GM19455 (cell line): Measurements from ENCODE around the gene GBA2.

Experiments
- ATAC-seq: cut with Tn5 transposase; IDR thresholded peaks from one replicate; pipeline ENCODE4 v1.9.1; 2021; ENCODE audit not compliant: unreplicated experiment

GBA2 gene

GRCh38 chr9:35696520-35697215 is 52.4 kb downstream of the GBA2 start:
- no peak for ATAC-seq

GRCh38 chr9:35695943-35696401 is 53.1 kb downstream of the GBA2 start:
- ATAC-seq, result no peak

GRCh38 chr9:35691757-35692301 is 57.2 kb downstream of the GBA2 start:
- ATAC-seq, result no peak

- no peak for ATAC-seq
Observed at GRCh38 chr9:35691334-35691650, 57.7 kb downstream of the GBA2 start.

- no peak for ATAC-seq
Observed at GRCh38 chr9:35690614-35691333, 58.3 kb downstream of the GBA2 start.

- ATAC-seq, result no peak
Observed at GRCh38 chr9:35690294-35690613, 58.8 kb downstream of the GBA2 start.

- ATAC-seq, result no peak
Observed at GRCh38 chr9:35689542-35690293, 59.3 kb downstream of the GBA2 start, which contains the start of gene TPM2. TPM2 (minus strand) TSS chr9:35689925; CDS start chr9:35689817, 108 bp downstream.

- ATAC-seq, result no peak
Observed at GRCh38 chr9:35688558-35689541, 60.2 kb downstream of the GBA2 start.

- ATAC-seq, result no peak
Observed at GRCh38 chr9:35687972-35688557, 61.0 kb downstream of the GBA2 start.

GRCh38 chr9:35687306-35687705 is 61.7 kb downstream of the GBA2 start:
- ATAC-seq, result no peak
